ENCODE data around the gene TET3.

The TET3 gene

GRCh38 chr2:74002505-74003421 is 18.1 kb downstream of the TET3 start:
- peak overlapping the region; percentile 81 for H3K9ac ChIP-seq (ENCODE audit: insufficient read length, low read depth)
- no peak for DNase-seq (ENCODE audit: low read depth, low spot score)
- H3K27me3 ChIP-seq (ENCODE audit: insufficient read depth, insufficient read length): peaks cover 10% of the 10 kb centered on the region

GRCh38 chr2:74003494-74004211 is 18.9 kb downstream of the TET3 start:
- peak overlapping the region; percentile 11 for H3K9ac ChIP-seq (ENCODE audit: insufficient read length, low read depth)
- peak overlapping the region; percentile 64 for H3K4me3 ChIP-seq (ENCODE audit: insufficient read length, low read depth)
- no peak for DNase-seq (ENCODE audit: low read depth, low spot score)
- no peak for TF ChIP-seq YY1 (IDR thresholded peaks at IDR 0.05; ENCODE audit: insufficient read depth, insufficient read length)
- no peak for TF ChIP-seq ZNF274 (IDR thresholded peaks at IDR 0.05; ENCODE audit: low read depth, low read length)
- no peak for TF ChIP-seq SUZ12 (IDR thresholded peaks at IDR 0.05; ENCODE audit: extremely low read depth, insufficient read depth, insufficient read length)
- H3K9me3 ChIP-seq (ENCODE audit: insufficient read depth, low read length): no peaks in the 10 kb centered on the region
- peaks cover 23% of the 10 kb centered on the region for H3K4me1 ChIP-seq (ENCODE audit: insufficient read depth, insufficient read length)
- peaks cover 10% of the 10 kb centered on the region for H3K27me3 ChIP-seq (ENCODE audit: insufficient read depth, insufficient read length)
- H3K36me3 ChIP-seq (ENCODE audit: insufficient read depth, insufficient read length, low read length): peaks cover 8% of the 10 kb centered on the region

More at GRCh38 chr2:74002505-74003421, 18.1 kb downstream of the TET3 start:
- Histone ChIP-seq H3K4me3 (ENCODE audit: insufficient read length, low read depth) (peak overlapping the region; percentile 64), H3K9me3 (ENCODE audit: insufficient read depth, low read length) (no peaks in the 10 kb centered on the region), H3K36me3 (ENCODE audit: insufficient read depth, insufficient read length, low read length) (peaks cover 8% of the 10 kb centered on the region), H3K4me1 (ENCODE audit: insufficient read depth, insufficient read length) (peaks cover 26% of the 10 kb centered on the region)
- TF ChIP-seq SUZ12 (IDR thresholded peaks at IDR 0.05; ENCODE audit: extremely low read depth, insufficient read depth, insufficient read length): no peak
- no peak for TF ChIP-seq ZNF274 (IDR thresholded peaks at IDR 0.05; ENCODE audit: low read depth, low read length)
- no peak for TF ChIP-seq YY1 (IDR thresholded peaks at IDR 0.05; ENCODE audit: insufficient read depth, insufficient read length)

- DNase-seq (ENCODE audit: low read depth, low spot score): no peak
- H3K9me3 ChIP-seq (ENCODE audit: insufficient read depth, low read length): no peaks in the 10 kb centered on the region
- peaks cover 9% of the 10 kb centered on the region for H3K36me3 ChIP-seq (ENCODE audit: insufficient read depth, insufficient read length, low read length)
- peaks cover 21% of the 10 kb centered on the region for H3K4me1 ChIP-seq (ENCODE audit: insufficient read depth, insufficient read length)
- peaks cover 10% of the 10 kb centered on the region for H3K27me3 ChIP-seq (ENCODE audit: insufficient read depth, insufficient read length)
- H3K4me3 ChIP-seq (ENCODE audit: insufficient read length, low read depth): peak overlapping the region; percentile 26
- TF ChIP-seq ZNF274 (IDR thresholded peaks at IDR 0.05; ENCODE audit: low read depth, low read length): no peak
- no peak for TF ChIP-seq YY1 (IDR thresholded peaks at IDR 0.05; ENCODE audit: insufficient read depth, insufficient read length)
- TF ChIP-seq SUZ12 (IDR thresholded peaks at IDR 0.05; ENCODE audit: extremely low read depth, insufficient read depth, insufficient read length): no peak
- H3K9ac ChIP-seq (ENCODE audit: insufficient read length, low read depth): peak overlapping the region; percentile 11
Observed at GRCh38 chr2:74004212-74005182, 19.8 kb downstream of the TET3 start.

- TF ChIP-seq SUZ12 (IDR thresholded peaks at IDR 0.05; ENCODE audit: extremely low read depth, insufficient read depth, insufficient read length): no peak
- no peak for TF ChIP-seq YY1 (IDR thresholded peaks at IDR 0.05; ENCODE audit: insufficient read depth, insufficient read length)
- no peak for TF ChIP-seq ZNF274 (IDR thresholded peaks at IDR 0.05; ENCODE audit: low read depth, low read length)
- no peaks in the 10 kb centered on the region for H3K9me3 ChIP-seq (ENCODE audit: insufficient read depth, low read length)
- peaks cover 19% of the 10 kb centered on the region for H3K4me1 ChIP-seq (ENCODE audit: insufficient read depth, insufficient read length)
- H3K27me3 ChIP-seq (ENCODE audit: insufficient read depth, insufficient read length): peaks cover 10% of the 10 kb centered on the region
- H3K9ac ChIP-seq (ENCODE audit: insufficient read length, low read depth): no peak overlapping the region
- H3K4me3 ChIP-seq (ENCODE audit: insufficient read length, low read depth): no peak overlapping the region
- H3K36me3 ChIP-seq (ENCODE audit: insufficient read depth, insufficient read length, low read length): peaks cover 11% of the 10 kb centered on the region
- no peak for DNase-seq (ENCODE audit: low read depth, low spot score)
Observed at GRCh38 chr2:74005786-74006185, 21.1 kb downstream of the TET3 start.

- peaks cover 17% of the 10 kb centered on the region for H3K4me1 ChIP-seq (ENCODE audit: insufficient read depth, insufficient read length)
- peaks cover 11% of the 10 kb centered on the region for H3K36me3 ChIP-seq (ENCODE audit: insufficient read depth, insufficient read length, low read length)
Observed at GRCh38 chr2:74006459-74006858, 21.7 kb downstream of the TET3 start.

GRCh38 chr2:74007121-74007520 is 22.4 kb downstream of the TET3 start:
- H3K27me3 ChIP-seq (ENCODE audit: insufficient read depth, insufficient read length): peaks cover under 1% of the 10 kb centered on the region
- no peak overlapping the region for H3K9ac ChIP-seq (ENCODE audit: insufficient read length, low read depth)
- peaks cover 17% of the 10 kb centered on the region for H3K4me1 ChIP-seq (ENCODE audit: insufficient read depth, insufficient read length)
- TF ChIP-seq SUZ12 (IDR thresholded peaks at IDR 0.05; ENCODE audit: extremely low read depth, insufficient read depth, insufficient read length): no peak
- no peak for TF ChIP-seq ZNF274 (IDR thresholded peaks at IDR 0.05; ENCODE audit: low read depth, low read length)
- TF ChIP-seq YY1 (IDR thresholded peaks at IDR 0.05; ENCODE audit: insufficient read depth, insufficient read length): no peak
- no peaks in the 10 kb centered on the region for H3K9me3 ChIP-seq (ENCODE audit: insufficient read depth, low read length)
- no peak for DNase-seq (ENCODE audit: low read depth, low spot score)
- H3K36me3 ChIP-seq (ENCODE audit: insufficient read depth, insufficient read length, low read length): peaks cover 11% of the 10 kb centered on the region
- no peak overlapping the region for H3K4me3 ChIP-seq (ENCODE audit: insufficient read length, low read depth)

More at GRCh38 chr2:74006459-74006858, 21.7 kb downstream of the TET3 start:
- Histone ChIP-seq H3K27me3 (ENCODE audit: insufficient read depth, insufficient read length) (peaks cover 7% of the 10 kb centered on the region), H3K9me3 (ENCODE audit: insufficient read depth, low read length) (no peaks in the 10 kb centered on the region), H3K9ac (ENCODE audit: insufficient read length, low read depth) (no peak overlapping the region), H3K4me3 (ENCODE audit: insufficient read length, low read depth) (no peak overlapping the region)
- DNase-seq (ENCODE audit: low read depth, low spot score): no peak
- TF ChIP-seq ZNF274 (IDR thresholded peaks at IDR 0.05; ENCODE audit: low read depth, low read length) (no peak), SUZ12 (IDR thresholded peaks at IDR 0.05; ENCODE audit: extremely low read depth, insufficient read depth, insufficient read length) (no peak), YY1 (IDR thresholded peaks at IDR 0.05; ENCODE audit: insufficient read depth, insufficient read length) (no peak)

Measured in NT2/D1 (cell line).